HG02642 (cell line): ENCODE results near the gene GET4.

ENCODE experiments used
- ATAC-seq: cut with Tn5 transposase; IDR thresholded peaks from one replicate; pipeline ENCODE4 v1.9.1; 2021; ENCODE audit warnings: mild to moderate bottlenecking; ENCODE audit not compliant: unreplicated experiment, poor library complexity

Gene GET4

DNA sequence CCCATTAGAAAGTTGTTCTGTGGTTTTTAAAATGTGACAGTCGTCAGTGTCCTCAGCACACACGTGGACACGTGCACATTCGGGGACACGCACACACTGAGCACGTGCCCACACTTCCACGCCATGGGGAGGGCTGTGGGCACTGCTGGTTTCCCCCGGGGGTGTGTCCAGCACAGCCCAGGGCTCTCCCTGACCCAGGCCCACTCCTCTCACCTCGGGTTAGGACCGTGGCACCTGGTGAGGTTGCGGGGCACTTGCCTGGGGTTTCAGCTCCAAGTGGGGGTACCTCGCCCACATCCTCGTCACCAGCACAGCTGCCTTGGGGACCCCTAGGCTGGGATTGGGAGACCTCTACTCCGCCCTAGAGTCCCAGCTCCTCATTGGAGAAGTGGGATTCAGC is 20.7 kb downstream of the GET4 start:
- ATAC-seq = no peak

DNA sequence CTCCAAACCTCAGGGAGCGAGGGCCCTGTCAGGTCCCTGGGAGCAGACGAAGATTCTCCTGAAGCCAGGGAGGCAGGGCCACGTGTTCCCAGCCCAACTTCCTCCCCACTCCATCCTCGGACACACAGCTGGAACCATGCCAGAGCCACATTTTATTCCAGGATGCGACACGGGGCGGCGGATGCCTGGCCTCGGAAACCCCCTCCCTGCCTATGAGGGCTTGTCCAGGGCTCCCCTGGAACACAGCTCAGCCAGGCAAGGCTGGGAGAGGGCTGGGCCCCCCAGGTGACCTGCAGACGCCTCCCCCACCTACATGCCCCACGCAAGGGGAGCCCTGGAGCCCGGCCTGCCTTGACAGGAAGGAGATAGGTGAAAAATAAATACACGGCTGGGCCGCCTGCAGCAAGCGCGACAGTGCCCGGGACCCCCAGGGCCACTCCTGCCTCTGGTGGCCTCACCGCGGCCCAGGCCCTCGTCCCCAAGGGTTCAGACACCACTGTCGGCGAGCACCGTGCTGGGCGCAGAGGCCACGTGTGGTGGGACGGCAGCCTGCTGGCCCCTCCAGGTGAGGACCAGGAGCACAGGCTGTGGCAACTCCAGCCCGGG is 21.5 kb downstream of the GET4 start:
- no peak for ATAC-seq

DNA sequence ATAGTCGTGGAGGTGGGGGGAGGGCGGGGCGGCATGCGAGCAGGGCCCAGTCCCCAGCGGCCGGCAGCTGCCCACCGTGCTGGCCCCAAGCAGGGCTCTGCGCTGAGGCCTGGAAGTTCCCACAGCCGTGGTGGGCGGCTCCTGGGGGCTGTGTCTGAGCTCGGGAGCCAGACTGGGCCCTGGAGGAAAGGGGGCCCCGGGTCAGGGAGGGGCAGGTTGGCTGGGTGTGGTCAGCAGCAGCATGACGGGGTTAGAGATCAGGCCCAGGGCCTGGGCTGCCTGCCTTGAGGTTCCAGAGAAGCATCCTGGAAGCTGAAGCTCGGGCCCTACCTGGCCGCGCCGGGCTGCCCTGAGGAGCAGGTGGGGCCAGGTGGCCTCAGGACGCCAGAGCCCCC is 22.1 kb downstream of the GET4 start:
- ATAC-seq = no peak

DNA sequence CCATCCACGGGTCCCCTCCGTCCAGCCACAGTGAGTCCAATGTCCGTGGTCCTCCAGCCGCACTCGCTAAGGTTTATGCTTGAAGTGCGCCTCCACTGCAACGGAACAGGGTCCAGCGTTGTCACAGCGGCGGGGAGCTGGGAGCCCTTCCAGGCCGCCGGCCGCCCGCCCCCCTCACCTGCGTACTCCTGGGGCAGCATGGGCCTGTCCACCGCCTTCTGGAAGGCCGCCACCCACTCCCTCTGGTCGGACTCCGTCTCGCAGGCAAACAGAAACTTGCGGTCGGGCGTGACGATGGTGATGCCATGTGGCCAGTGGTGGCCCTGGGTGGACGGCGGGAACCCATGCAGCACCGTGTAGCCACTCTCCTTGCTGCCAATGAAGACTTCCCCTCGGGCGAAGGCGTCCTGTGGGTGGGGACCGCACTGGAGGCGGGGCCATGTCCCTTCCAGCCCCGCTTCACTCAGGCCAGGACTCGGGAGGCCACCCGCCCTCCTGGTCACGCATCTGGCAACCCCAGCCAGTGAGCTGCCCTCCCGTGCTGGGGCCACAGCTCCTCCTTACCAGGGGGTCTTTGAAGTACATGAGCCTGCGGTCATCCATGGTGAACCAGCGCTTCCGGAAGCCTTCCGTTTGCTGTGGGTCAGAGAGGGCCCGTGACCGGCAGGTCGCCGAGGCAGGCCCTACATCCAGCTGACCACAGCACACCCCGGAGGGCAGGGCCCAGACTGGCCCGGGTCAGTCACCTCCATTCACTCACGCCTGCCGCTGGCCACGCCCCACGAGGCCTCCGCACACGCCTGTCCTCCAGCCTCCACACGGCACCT is 22.7 kb downstream of the GET4 start:
- no peak for ATAC-seq

DNA sequence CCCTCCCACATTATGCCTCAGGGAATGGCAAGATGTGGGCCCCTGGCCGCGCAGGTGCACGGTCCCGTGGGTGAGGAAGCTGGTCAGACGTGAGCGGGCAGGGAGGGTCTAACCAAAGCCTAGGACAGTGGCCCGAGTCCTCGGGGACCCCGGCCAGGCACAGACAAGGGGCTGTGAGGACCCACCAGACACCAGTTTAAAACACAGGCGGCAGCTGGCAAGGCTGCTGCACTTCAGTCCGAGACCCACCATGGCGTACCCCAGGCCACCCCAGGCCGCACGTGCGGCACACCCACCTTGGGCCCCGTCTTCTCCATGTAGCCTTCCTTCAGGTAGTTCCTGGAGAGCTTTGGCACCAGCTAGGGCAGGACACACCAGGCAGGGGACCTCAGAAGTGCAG is 23.5 kb downstream of the GET4 start:
- no peak for ATAC-seq

DNA sequence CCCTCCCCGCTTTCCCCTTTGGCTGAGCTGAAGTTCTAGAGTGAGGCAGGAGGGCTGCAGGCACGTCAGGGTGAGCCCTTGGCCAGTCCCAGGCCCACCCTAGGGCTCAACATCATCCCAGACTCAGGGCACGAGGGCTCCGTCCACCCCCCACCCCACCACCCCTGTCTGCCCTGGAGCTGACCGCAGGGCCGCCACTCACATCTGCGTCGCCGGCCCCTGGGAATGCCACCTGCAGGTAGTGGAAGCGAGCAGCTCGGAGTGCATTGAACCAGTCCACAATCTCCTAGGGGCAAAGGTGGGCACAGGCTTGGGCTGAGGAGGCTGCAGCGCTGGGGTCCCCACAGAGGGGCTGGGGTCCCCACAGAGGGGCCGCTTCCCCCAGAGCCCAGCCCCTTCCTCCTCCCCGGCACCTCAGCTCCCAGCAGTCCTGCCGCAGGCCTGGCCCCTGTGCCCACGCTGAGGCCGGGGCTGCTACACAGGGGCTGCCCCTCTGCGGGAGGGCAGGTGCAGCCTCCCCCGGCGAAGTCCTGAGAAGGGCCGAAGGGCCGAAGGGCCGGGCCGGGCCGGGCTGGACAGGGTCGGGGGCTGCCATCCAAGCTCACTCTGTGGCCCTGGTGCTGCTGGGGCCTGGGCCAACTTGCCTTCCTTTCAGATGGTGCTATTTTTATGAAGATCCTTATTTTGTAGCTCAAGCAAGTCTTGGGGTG is 24.1 kb downstream of the GET4 start:
- no peak for ATAC-seq

DNA sequence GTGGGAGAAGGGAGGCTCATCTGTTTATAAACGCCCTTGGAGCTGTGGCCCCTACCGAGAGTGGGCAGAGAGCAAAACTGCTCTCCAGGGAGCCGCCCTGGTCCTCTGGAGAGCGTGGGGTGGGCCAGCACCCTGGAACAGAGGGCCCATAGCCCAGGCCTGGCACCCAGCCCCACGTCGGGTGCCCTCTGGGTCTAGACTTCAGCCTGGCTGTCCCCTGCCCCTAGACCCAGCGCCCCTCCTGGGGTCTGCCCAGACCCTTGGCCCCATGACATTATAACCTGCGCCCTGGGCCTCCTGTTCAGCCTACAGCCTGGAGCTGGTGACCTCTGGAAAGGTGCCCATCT is 24.7 kb downstream of the GET4 start:
- ATAC-seq = no peak

DNA sequence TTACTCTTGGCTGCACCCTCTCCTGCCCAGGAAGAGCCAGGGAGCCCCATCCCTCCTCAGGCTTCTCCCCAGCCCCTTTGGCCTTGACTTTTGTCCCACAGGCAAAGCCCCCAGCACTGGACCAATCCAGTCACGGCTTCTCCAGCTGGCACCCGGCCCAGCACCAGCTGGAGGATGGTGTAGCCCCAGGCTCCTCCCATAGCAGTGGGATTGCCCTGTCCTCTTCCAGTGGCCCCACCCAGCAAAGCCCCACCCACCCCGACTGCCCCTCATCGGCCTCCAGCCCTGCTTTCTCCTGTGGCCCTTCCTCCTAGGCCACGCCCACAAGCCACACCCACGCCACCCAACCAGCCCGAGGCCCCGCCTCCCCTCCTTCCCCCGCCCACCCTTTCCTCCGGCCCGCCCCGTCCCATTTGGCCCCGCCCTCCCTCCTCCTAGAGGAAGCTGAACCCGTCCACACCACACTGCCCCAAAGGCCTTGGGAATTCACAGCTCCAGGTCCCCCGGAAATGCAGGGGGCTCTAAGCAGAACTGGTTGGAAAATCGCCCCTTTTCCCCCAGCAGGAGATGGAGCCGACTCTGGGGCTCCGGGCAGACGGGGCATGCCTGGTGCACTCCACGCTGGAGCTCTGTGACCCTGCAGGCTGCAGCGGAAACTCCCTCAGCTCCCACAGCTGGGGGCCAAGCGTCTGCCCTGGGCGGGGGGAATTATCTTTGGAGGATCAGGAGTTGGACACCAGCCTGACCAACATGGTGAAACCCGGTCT is 25.2 kb downstream of the GET4 start:
- no peak for ATAC-seq

DNA sequence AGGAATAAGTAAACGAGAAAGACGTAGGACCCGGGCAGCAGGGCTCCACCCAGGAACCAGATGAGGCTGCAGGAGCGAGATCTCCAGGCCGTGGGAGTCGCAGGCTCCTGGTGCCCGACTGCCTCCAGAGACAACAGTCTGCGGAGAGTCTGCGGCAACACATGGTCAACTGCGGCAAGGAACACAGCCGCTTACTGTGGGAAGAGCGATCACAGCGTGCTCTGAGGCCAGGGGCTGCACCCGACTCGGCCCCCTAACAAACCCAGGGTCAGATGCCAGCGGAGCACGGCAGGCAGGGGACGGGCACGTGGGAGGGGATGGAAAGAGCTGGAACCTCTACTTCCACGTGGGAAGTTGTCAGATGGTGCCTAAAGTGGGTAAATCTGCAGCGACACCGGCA is 26.6 kb downstream of the GET4 start:
- no peak for ATAC-seq

DNA sequence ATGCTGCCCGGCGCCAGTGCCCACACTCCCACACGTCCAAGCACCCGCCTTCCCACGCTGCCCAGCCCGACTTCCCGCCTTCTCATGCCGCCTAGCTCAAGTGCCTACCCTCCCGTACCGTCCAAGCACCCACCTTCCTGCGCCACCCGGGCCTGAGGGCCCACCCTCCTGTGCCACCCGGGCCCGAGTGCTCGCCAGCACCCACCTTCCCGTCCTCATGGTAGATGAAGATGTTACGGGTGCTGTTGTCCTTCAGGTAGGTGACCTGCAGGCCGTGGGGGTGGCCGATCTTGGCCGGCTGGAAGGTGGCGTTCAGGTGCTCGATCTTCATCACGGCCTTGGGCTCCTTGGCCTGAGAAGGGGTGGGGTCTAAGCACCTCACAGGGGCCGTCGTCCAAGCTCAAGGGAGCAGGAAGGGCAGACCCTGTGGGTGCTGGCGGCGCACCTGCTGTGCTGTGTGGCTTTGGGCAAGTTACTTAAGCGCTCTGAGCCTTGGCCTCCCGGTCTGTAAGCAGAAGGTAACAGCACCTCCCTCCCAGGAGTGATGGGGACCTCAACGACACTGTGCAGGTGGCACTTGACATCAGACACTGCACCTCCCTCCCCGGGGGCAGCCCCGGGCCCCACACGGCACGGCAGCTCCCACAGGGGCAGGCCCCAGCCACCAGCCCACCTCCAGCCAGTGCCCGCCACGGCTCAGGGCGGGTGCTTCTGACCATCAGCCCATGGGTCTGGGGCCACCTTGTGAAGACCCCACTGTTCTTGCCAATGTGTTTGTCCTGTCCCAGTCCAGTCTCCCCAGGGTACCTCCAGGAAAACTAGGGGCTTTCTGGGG is 27.8 kb downstream of the GET4 start:
- no peak for ATAC-seq

DNA sequence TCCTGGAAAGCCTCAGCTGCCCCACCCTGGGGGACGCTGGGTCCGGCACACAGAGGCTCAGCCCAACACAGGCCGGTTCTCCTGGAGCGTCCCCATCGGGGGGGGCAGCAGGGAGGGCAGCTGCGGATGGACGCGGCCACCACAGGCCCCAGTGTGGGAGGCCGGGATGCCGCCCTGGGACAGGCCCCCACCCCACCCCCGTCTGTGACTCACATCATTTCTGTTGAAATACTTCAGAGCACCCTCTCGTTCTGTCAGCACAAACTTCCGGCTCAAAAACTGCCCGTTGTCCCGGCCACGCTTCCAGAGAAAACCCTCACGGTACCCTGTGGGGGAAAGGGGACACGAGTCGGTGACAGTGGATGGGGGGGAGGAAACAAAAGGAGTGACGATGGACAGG is 28.5 kb downstream of the GET4 start:
- ATAC-seq = no peak

DNA sequence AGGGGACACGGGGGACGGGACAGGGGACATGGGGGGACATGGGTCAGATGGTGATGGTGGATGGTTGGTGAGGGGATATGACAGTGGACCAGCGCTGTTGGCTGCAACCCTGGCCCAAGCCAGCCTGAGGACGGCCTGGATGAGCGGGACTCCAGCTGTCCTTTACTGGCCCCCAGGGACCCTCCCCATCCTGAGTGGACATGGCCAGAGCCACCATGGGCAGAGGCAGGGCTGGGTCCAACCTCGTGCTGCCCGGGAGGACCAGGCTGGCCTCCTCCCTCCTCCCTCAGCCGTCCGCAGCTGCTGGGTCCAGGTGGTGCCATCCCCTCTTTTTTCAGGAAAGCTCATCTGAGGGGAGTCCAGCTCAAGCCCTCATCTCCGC is 30.4 kb downstream of the GET4 start:
- no peak for ATAC-seq

DNA sequence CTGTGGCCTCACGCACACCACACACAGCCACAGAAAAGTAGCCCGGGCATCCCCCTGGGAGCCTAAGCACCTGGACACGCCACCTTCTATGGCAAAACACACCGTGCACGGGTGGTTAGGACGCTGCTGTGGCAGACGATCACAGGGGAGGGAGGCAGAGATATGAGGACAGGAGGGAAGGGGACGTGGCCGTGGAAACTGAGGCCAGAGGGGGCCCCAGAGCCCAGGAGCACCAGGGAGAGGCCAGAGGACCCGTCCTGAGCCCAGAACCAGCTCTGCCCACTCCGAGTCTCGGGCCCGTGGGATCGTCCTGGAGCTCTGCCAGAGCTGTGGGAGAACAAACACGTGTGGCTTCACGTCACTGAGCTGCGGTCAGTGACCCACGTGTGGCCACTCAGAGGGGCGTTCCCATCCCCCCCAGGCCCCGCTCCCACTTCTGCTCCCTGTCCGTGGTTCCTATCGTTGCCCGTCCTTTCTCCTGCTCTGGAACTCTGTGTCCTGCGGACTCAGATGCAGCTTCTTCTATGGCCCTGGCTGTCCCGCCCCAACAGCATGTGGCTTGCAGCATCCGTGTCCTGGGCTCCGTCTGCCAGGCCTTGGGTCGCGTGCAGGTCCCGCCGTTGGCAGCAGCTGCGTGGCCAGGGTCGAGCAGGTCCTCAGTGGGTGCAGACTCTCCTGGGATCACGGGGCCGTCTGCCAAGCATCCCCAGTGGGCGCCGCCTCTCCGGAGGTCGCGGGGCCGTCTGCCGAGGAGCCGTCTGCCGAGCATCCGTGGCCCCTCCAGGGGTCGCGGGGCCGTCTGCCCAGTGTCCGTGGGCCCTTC is 31.0 kb downstream of the GET4 start:
- no peak for ATAC-seq

DNA sequence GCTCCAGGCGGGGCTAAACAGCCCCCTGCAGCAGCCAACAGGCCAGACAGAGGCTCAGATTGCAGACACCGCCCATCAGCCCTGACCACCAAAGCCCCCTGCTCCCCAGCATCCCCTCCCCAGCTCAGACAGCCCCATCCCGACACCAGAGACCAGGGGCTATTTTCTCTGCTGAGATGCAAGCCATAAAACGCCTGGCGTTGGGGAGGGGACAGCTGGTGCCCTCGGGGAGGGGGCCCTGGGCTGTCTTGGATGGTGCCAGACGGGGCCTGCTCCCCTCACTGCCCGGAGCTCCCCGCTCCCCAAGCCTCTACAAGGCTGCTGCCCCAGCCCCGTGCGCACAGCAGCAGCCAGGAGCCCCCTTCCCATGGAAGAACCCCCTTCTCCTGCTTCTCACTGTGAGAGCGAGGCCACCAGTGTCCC is 31.8 kb downstream of the GET4 start:
- ATAC-seq = no peak

DNA sequence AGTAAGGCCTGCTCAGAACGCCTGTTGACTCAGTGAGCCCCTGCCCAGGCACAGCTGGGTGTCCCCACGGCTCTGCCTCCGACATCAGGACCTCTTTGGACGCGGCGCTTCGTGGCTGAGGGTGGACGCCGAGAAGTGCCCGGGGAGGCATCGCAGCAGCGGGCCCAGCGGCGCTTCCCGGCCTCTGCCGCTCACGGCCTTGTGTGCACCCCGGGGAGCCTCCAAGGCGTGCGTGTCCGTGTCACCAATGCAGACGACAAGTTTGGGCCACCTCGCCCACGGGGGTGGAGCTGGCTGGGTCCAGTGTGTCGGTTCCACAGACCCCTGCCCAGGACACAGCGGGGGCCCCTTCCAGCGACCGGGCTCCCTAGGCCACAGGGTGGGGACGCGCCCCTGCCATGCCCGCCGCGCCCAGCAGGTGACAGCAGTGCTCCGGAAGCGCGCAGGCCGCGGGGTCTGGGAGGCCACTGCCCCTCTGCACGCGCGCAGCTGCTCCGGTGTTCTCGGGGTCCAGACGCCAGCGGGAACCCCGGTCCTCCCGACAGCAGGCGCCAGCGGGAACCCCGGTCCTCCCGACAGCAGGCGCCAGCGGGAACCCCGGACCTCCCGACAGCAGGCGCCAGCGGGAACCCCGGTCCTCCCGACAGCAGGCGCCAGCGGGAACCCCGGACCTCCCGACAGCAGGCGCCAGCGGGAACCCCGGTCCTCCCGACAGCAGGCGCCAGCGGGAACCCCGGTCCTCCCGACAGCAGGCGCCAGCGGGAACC is 32.4 kb downstream of the GET4 start:
- ATAC-seq = peak; percentile 75

DNA sequence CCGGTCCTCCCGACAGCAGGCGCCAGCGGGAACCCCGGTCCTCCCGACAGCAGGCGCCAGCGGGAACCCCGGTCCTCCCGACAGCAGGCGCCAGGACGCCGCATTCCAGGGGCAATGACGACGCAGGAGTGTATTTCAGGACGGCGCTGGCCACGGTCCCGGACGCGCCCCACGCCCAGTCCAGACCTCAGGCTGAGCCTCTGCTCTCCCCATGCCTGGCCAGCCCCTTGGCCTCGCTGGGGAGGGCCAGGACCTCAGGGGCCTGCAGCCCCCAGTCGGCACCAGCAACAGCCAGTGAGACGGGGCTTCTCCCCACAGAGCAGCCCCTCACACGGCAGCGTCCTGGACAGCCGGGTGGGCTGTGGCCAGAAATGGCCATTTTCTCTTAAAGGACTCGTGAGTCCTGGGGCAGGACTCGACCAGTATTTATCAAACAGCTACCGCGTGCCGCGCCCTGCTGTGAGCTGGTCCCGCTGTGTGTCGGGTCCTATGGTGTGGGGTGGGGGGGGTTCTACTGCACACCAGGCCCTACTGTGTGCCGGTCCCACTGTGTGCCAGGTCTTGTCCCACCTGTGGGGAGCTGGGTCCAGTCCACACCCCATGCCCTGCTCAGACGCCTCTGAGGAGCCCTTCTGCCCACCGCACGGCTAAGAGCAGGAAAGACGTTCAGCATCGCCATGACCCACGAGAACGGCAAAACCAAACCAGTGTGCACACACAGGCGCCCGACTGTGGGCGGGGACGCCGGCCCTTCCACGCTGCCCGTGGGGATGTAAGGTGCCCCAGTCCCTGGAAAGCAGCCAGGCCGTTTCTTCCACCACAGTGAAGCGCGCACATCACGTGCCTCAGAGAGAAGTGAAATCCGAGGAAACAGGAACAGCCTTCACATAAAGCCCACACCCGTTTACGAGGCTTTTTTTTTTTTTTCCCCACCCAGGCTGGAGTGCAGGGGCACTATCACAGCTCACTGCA is 33.3 kb downstream of the GET4 start:
- no peak for ATAC-seq

DNA sequence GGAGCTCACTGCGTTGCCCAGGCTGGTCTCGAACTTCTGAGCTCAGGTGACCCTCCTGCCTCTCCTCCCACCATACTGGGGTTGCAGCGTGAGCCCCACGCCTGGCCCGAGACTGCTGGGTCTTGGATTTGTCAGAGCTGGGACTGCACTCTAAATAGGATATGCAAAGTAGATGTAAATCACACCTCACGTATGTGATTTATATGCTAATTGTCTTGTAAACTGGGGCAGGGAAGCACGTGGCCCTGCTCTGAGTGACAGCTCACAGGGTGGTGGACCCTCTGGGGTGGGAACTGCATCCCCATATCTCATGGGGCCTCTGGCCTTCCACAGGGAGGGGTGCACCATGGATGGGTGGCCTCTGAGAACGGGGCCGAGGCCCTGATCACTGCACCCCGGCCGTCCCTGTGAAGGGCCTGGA is 34.1 kb downstream of the GET4 start:
- no peak for ATAC-seq
